Caco-2 (cell line): Measurements from ENCODE around the gene KCND3. TPM values are rescaled to one million over a fixed set of nuclear protein-coding genes. Genes with fewer than 3 reads are reported as not detected.

Experiments
- BruUV-seq: library from RNA; stranded (reverse); fragments of 400-500 nt; replicated peaks from 2 replicates; lab custom pipeline; 2021; lab: Mats Ljungman, UMichigan
- CTCF ChIA-PET: fragments of 300-600 bp; sonication (Branson Sonifier 250); formaldehyde crosslinking; loops from one replicate; lab custom pipeline; 2022; ENCODE audit warnings: antibody characterized with exemption; lab: Charles Lee
- POLR2A ChIA-PET: fragments of 300-600 bp; sonication (Branson Sonifier 250); formaldehyde crosslinking; loops from one replicate; lab custom pipeline; 2022; ENCODE audit warnings: antibody characterized with exemption; lab: Charles Lee
- DNase-seq, 2 experiments: peaks; one replicate each; pipeline versions ENCODE4 v3.0.0 to v3.0.0-alpha.2; 2020 to 2022
- H3K27me3 ChIP-seq: replicated peaks from 2 replicates; pipeline ENCODE4 v1.6.0; 2011; ENCODE audit warnings: low read length; ENCODE audit not compliant: control insufficient read depth, insufficient read depth
- H3K36me3 ChIP-seq: 2 replicates; pipeline ENCODE4 v1.5.1; 2011; ENCODE audit warnings: low read length; ENCODE audit not compliant: control insufficient read depth, insufficient read depth
- H3K4me1 ChIP-seq: fragments of 250-450 bp; sonication (Bioruptor Pico); 2 replicates; pipeline ENCODE4 v1.5.1; 2020; ENCODE audit warnings: mild to moderate bottlenecking
- H3K4me3 ChIP-seq: 2 replicates; pipeline ENCODE4 v1.5.1; 2011; ENCODE audit warnings: low read depth, mild to moderate bottlenecking, control low read depth, low read length
- H3K9me3 ChIP-seq: fragments of 250-450 bp; sonication (Bioruptor Pico); 2 replicates; pipeline ENCODE4 v1.5.1; 2020; ENCODE audit warnings: mild to moderate bottlenecking, moderate library complexity
- H3K27ac Mint-ChIP-seq: one replicate; pipeline ENCODE4 v1.8.0; 2022; ENCODE audit warnings: mixed read lengths; ENCODE audit not compliant: unreplicated experiment
- H3K27me3 Mint-ChIP-seq: one replicate; pipeline ENCODE4 v1.8.0; 2022; ENCODE audit warnings: mixed read lengths; ENCODE audit not compliant: insufficient read depth, unreplicated experiment
- H3K36me3 Mint-ChIP-seq: one replicate; pipeline ENCODE4 v1.8.0; 2022; ENCODE audit warnings: mild to moderate bottlenecking, mixed read lengths; ENCODE audit not compliant: insufficient read depth, unreplicated experiment
- H3K4me1 Mint-ChIP-seq: one replicate; pipeline ENCODE4 v1.8.0; 2022; ENCODE audit warnings: low read depth, mixed read lengths; ENCODE audit not compliant: unreplicated experiment
- H3K4me3 Mint-ChIP-seq: one replicate; pipeline ENCODE4 v1.8.0; 2022; ENCODE audit warnings: mild to moderate bottlenecking, moderate library complexity, mixed read lengths; ENCODE audit not compliant: unreplicated experiment
- H3K9me3 Mint-ChIP-seq: one replicate; pipeline ENCODE4 v1.8.0; 2022; ENCODE audit warnings: mixed read lengths; ENCODE audit not compliant: unreplicated experiment
- intact Hi-C: fragments of 100-400 bp; cut with micrococcal nuclease; formaldehyde crosslinking; loops from one replicate; pipeline ENCODE4 v1.10.0; 2022; ENCODE audit not compliant: unreplicated experiment
- total RNA-seq: library from RNA; stranded (reverse); gene quantifications from 2 replicates; pipeline ENCODE4 v1.2.3, GENCODE V29; 2022
- TF ChIP-seq, protein P1 (sequence below), 2 experiments: fragments of 200-600 bp in 1 of 2; IDR thresholded peaks; 1 replicate in 1 of 2; 2 replicates in 1 of 2; pipeline versions ENCODE4 v1.5.1 to v1.8.0; 2011 to 2022; ENCODE audit warnings: antibody characterized with exemption in 1 of 2, control low read depth in 1 of 2, inconsistent platforms in 1 of 2, low read depth in 1 of 2, low read length in 1 of 2, mild to moderate bottlenecking in 1 of 2, moderate library complexity in 1 of 2; ENCODE audit not compliant: insufficient read depth in 1 of 2, severe bottlenecking in 1 of 2, unreplicated experiment in 1 of 2

KCND3 gene
- total RNA-seq, 1 experiment from 2014 or later = 5.1 TPM

DNA sequence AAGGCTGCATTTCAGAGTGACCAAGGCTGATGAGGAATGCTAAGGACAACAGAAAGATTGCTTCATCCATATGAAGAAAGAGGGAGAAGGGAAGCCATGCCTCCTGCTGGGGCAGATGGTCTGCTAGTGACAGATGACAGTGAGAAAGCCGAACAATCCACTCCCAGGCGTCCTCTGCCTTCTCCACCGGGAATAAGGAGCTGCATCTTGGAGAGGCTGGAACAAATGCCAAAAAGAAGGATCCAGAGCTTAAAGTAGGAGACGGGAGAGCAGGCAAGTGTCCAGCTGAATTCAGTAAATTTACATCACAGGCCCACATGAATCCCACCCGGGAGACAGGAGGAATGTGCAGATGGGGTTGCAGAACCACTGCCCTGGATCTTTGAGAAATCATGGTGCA is 200.3 kb downstream of the KCND3 start:
- POLR2A ChIA-PET = no interaction called here
- CTCF ChIA-PET = no interaction called here
- TF ChIP-seq, protein P1, sequence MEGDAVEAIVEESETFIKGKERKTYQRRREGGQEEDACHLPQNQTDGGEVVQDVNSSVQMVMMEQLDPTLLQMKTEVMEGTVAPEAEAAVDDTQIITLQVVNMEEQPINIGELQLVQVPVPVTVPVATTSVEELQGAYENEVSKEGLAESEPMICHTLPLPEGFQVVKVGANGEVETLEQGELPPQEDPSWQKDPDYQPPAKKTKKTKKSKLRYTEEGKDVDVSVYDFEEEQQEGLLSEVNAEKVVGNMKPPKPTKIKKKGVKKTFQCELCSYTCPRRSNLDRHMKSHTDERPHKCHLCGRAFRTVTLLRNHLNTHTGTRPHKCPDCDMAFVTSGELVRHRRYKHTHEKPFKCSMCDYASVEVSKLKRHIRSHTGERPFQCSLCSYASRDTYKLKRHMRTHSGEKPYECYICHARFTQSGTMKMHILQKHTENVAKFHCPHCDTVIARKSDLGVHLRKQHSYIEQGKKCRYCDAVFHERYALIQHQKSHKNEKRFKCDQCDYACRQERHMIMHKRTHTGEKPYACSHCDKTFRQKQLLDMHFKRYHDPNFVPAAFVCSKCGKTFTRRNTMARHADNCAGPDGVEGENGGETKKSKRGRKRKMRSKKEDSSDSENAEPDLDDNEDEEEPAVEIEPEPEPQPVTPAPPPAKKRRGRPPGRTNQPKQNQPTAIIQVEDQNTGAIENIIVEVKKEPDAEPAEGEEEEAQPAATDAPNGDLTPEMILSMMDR (IDR thresholded peaks at IDR 0.05; ENCODE audit: insufficient read depth in 1 of 2, low read depth in 1 of 2, low read length in 1 of 2, severe bottlenecking in 1 of 2, unreplicated experiment in 1 of 2) = no peak
- H3K27me3 Mint-ChIP-seq = peaks cover 4% of the 10 kb centered on the region
- no peak overlapping the region for H3K27ac Mint-ChIP-seq
- Histone ChIP-seq H3K27me3 (no peaks in the 10 kb centered on the region), H3K9me3 (no peaks in the 10 kb centered on the region), H3K36me3 (no peaks in the 10 kb centered on the region), H3K4me1 (no peaks in the 10 kb centered on the region), H3K4me3 (no peak overlapping the region)
- DNase-seq = no peak
- no peak overlapping the region for H3K4me3 Mint-ChIP-seq
- no peaks in the 10 kb centered on the region for H3K36me3 Mint-ChIP-seq
- H3K4me1 Mint-ChIP-seq = no peaks in the 10 kb centered on the region
- H3K9me3 Mint-ChIP-seq = no peaks in the 10 kb centered on the region
- BruUV-seq = no TSS peak
- intact Hi-C loops = no loop called here

DNA sequence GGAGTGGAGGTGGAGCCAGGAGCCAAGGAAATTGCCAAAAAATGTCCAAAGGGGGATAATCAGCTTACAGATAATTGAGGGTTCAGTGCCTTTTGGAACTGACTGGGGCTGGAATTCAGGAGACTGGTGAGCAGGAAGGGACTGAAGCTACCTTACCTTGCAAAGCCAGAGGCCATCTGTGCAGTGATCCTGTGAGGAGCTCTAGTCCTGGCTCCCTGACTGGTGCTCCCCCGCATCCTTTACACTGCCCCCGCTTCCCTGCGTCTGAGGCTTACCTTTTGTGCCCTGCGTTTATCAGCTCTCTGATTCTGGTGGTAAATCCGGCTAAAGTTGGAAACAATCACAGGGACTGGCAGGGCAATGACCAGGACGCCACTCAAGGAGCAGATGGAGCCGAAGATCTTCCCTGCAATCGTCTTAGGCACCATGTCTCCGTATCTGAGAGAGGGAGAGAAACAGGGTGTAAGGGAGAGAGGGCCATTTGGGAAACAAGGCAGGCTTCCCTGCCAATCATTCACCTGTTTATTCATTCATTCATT is 202.7 kb downstream of the KCND3 start:
- Mint-ChIP-seq H3K4me3 (no peak overlapping the region), H3K27ac (no peak overlapping the region), H3K9me3 (no peaks in the 10 kb centered on the region), H3K36me3 (no peaks in the 10 kb centered on the region), H3K27me3 (no peaks in the 10 kb centered on the region), H3K4me1 (no peaks in the 10 kb centered on the region)
- TF ChIP-seq, protein P1 (IDR thresholded peaks at IDR 0.05; ENCODE audit: insufficient read depth in 1 of 2, low read depth in 1 of 2, low read length in 1 of 2, severe bottlenecking in 1 of 2, unreplicated experiment in 1 of 2) = no peak
- Histone ChIP-seq H3K27me3 (no peaks in the 10 kb centered on the region), H3K9me3 (no peaks in the 10 kb centered on the region), H3K4me1 (no peaks in the 10 kb centered on the region), H3K4me3 (no peak overlapping the region), H3K36me3 (no peaks in the 10 kb centered on the region)
- BruUV-seq = no TSS peak
- intact Hi-C loops = no loop called here
- POLR2A ChIA-PET = no interaction called here
- no peak for DNase-seq
- CTCF ChIA-PET = no interaction called here

DNA sequence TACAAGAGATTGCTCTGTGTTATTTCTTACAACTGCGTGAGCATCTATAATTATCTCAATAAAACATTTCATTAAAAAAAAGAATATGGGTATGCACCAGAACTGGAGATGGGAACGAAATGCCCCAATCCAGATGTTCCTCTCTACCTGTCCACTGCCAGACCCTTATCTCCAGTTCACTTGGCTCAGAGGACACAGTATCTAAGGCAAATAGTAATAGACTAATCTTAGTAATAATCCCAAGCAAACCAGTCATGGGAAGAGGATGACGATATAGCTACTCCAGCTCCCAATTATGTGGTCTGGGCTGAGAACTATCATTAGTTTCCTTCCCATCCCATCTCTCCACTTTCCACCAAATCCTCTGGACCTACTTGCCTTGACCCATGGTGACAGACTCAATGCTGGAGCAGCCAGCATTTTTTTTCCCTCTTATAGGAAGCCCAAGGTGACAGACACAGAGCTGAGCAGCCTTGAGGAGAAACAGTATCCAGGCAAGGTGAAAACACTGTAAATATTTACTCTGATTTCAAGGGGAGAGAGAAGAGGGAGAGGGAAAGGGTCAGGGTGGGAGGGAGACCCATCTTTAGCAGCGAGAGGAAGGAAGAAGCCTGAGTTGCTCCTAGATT is 205.1 kb downstream of the KCND3 start:
- Mint-ChIP-seq H3K4me1 (no peaks in the 10 kb centered on the region), H3K4me3 (no peak overlapping the region), H3K36me3 (no peaks in the 10 kb centered on the region), H3K27me3 (no peaks in the 10 kb centered on the region), H3K9me3 (no peaks in the 10 kb centered on the region), H3K27ac (no peak overlapping the region)
- no peak for DNase-seq
- Histone ChIP-seq H3K27me3 (no peaks in the 10 kb centered on the region), H3K9me3 (no peaks in the 10 kb centered on the region), H3K36me3 (no peaks in the 10 kb centered on the region), H3K4me3 (no peak overlapping the region), H3K4me1 (no peaks in the 10 kb centered on the region)
- intact Hi-C loops = no loop called here
- POLR2A ChIA-PET = no interaction called here
- no TSS peak for BruUV-seq
- TF ChIP-seq, protein P1 (IDR thresholded peaks at IDR 0.05; ENCODE audit: insufficient read depth in 1 of 2, low read depth in 1 of 2, low read length in 1 of 2, severe bottlenecking in 1 of 2, unreplicated experiment in 1 of 2) = no peak
- CTCF ChIA-PET = no interaction called here
